Motor neuron (in vitro differentiated cells): ENCODE results near the gene COX8A. TPM values are rescaled to one million over a fixed set of nuclear protein-coding genes. Genes with fewer than 3 reads are reported as not detected.

Experiments used
- ATAC-seq, 8 experiments: fragments of 200-7000 bp; cut with Tn5 transposase; replicated peaks in 6 of 8; 2 replicates each; pipeline ENCODE4 v1.8.0; 2021; ENCODE audit warnings: mild to moderate bottlenecking in 8 of 8, moderate library complexity in 8 of 8
- H3K27ac ChIP-seq, 2 donors: fragments of 250-450 bp; sonication (Bioruptor Pico); 2 replicates each; pipeline ENCODE4 v1.9.0; 2021; ENCODE audit warnings: antibody characterized with exemption in 2 of 2, mild to moderate bottlenecking in 2 of 2, moderate library complexity in 1 of 2
- H3K4me1 ChIP-seq, 2 donors: fragments of 250-450 bp; sonication (Bioruptor Pico); replicated peaks in 1 of 2; 2 replicates each; pipeline ENCODE4 v1.6.1; 2021; ENCODE audit warnings: antibody characterized with exemption in 2 of 2, mild to moderate bottlenecking in 2 of 2, moderate library complexity in 1 of 2
- H3K4me3 ChIP-seq, 5 donors: fragments of 250-450 bp; sonication (Bioruptor Pico); 2 replicates each; pipeline ENCODE4 v1.9.0; 2021; ENCODE audit warnings: antibody characterized with exemption in 5 of 5, mild to moderate bottlenecking in 5 of 5, moderate library complexity in 4 of 5
- WGBS, 10 experiments: fragments of 450-650 bp; shearing (Covaris generic); methylation state at CpG; one replicate each; pipeline ENCODE4 v1.0.0; 2022; 5-methylcytosine and 5-hydroxymethylcytosine counted together
- in situ Hi-C, 9 experiments: fragments of 400-800 bp; cut with MboI; loops; one replicate each; pipeline ENCODE4 v1.15.0; 2021; ENCODE audit warnings: low sequenced_read_pairs in 9 of 9, low pct_unique_long_range_greater_than_20kb in 2 of 9; ENCODE audit not compliant: unreplicated experiment in 9 of 9
- total RNA-seq, 8 experiments: library from RNA; unstranded; fragments of 300-600 nt; gene quantifications; 2 replicates each; pipeline versions ENCODE4 v1.2.3 to v1.2.4, GENCODE V29; 2022

The COX8A gene
- total RNA-seq, 8 experiments from 2014 or later: 475 to 790 (median 563) TPM

- Histone ChIP-seq H3K4me3 (no peak overlapping the region), H3K4me1 (peaks cover 49 to 53% of the 10 kb centered on the region in 2 donors), H3K27ac (no peak overlapping the region)
- WGBS, 10 experiments: 50 to 80% methylated on average over 1 of the region's 8 CpGs; no CpG with 5 or more reads in 8 of the 10 experiments
- ATAC-seq: no peak
- in situ Hi-C loops: no loop called here
Observed at GRCh38 chr11:64018310-64018709, 43.9 kb downstream of the COX8A start.

- 38 to 100% (median 93%) methylated on average over 1 to 5 of the region's 27 CpGs; no CpG with 5 or more reads in 4 of the 10 experiments for WGBS, 10 experiments
- H3K27ac ChIP-seq: no peak overlapping the region
- no peak for ATAC-seq
- H3K4me1 ChIP-seq: peaks cover 42 to 50% of the 10 kb centered on the region in 2 donors
- in situ Hi-C loops: no loop called here
- no peak overlapping the region for H3K4me3 ChIP-seq
Observed at GRCh38 chr11:64019106-64020037, 45.0 kb downstream of the COX8A start.

- WGBS, 10 experiments: 40 to 93% methylated on average over 1 to 3 of the region's 22 CpGs; no CpG with 5 or more reads in 8 of the 10 experiments
- ATAC-seq: peak in 3 of 8 experiments; percentile 1 to 15 (median 7)
- peak overlapping the region in 1 of 2 donors; percentile 15 for H3K27ac ChIP-seq
- no peak overlapping the region for H3K4me3 ChIP-seq
- peaks cover 40 to 48% of the 10 kb centered on the region in 2 donors for H3K4me1 ChIP-seq
- in situ Hi-C loops: no loop called here
Observed at GRCh38 chr11:64020976-64021756, 46.7 kb downstream of the COX8A start.

GRCh38 chr11:64021757-64022093, 47.3 kb downstream of the COX8A start:
- WGBS, 10 experiments: 18% methylated on average over 3 of the region's 10 CpGs; no CpG with 5 or more reads in 9 of the 10 experiments
- H3K4me1 ChIP-seq: peaks cover 36 to 42% of the 10 kb centered on the region in 2 donors
- H3K27ac ChIP-seq: peak overlapping the region in 1 of 2 donors; percentile 15
- no peak overlapping the region for H3K4me3 ChIP-seq
- in situ Hi-C loops: no loop called here
- ATAC-seq: peak in 7 of 8 experiments; percentile 39 to 69 (median 59)

- in situ Hi-C loops: no loop called here
- H3K4me3 ChIP-seq: no peak overlapping the region
- no peak overlapping the region for H3K27ac ChIP-seq
- H3K4me1 ChIP-seq: peaks cover 40 to 45% of the 10 kb centered on the region in 2 donors
- ATAC-seq: peak in 4 of 8 experiments; percentile 7 to 28 (median 12)
- WGBS, 10 experiments: 0 to 100% (median 86%) methylated on average over 1 to 2 of the region's 14 CpGs; no CpG with 5 or more reads in 7 of the 10 experiments
Observed at GRCh38 chr11:64022125-64022784, 47.8 kb downstream of the COX8A start.

GRCh38 chr11:64023712-64024710, 49.6 kb downstream of the COX8A start:
- WGBS, 10 experiments: 78 to 96% (median 83%) methylated on average over 4 to 10 of the region's 20 CpGs; no CpG with 5 or more reads in 3 of the 10 experiments
- in situ Hi-C loops: no loop called here
- Histone ChIP-seq H3K4me1 (peaks cover 56 to 61% of the 10 kb centered on the region in 2 donors), H3K27ac (no peak overlapping the region), H3K4me3 (no peak overlapping the region)
- no peak for ATAC-seq

- 0 to 80% (median 60%) methylated on average over 1 to 2 of the region's 4 CpGs; no CpG with 5 or more reads in 5 of the 10 experiments for WGBS, 10 experiments
- ATAC-seq: peak in 5 of 8 experiments; percentile 1 to 26 (median 16)
Observed at GRCh38 chr11:64025205-64025604, 50.8 kb downstream of the COX8A start.

More at GRCh38 chr11:64025205-64025604, 50.8 kb downstream of the COX8A start:
- peak overlapping the region in 1 of 2 donors; percentile 5 for H3K27ac ChIP-seq
- in situ Hi-C loops: loop anchor here in 1 of 9 experiments (25.0 kb wide), 1 partner anchor 112 kb away; no protein-coding TSS in a partner anchor
- peaks cover 68 to 73% of the 10 kb centered on the region in 2 donors for H3K4me1 ChIP-seq
- H3K4me3 ChIP-seq: no peak overlapping the region

Other genes starting within 250 kb of the COX8A start
- gene ZFTA, start 205.8 kb upstream of the COX8A start, total RNA-seq: 10 to 100 TPM; 22.3 to 81.0 (median 35.1) TPM
- 10 to 100 TPM; 16.6 to 61.5 (median 23.5) TPM for gene SPINDOC, start 161.2 kb upstream of the COX8A start, total RNA-seq
- 10 to 100 TPM in 6 of 8 experiments, 1 to 10 TPM in 2; 9.2 to 36.8 (median 13.6) TPM for gene MARK2, start 135.5 kb upstream of the COX8A start, total RNA-seq
- gene RCOR2, start 57.5 kb upstream of the COX8A start, total RNA-seq: 100 to 1,000 TPM in 1 of 8 experiments, 10 to 100 TPM in 4, 1 to 10 TPM in 3; 5.3 to 134 (median 30.2) TPM
- gene NAA40, start 35.6 kb upstream of the COX8A start, total RNA-seq: 10 to 100 TPM; 11.3 to 39.2 (median 19.5) TPM
- 10 to 100 TPM; 39.8 to 80.0 (median 53.7) TPM for gene OTUB1, start 11.8 kb downstream of the COX8A start, total RNA-seq
- gene FLRT1, start 61.3 kb downstream of the COX8A start, total RNA-seq: 10 to 100 TPM in 1 of 8 experiments, 1 to 10 TPM in 6, under 1 TPM in 1; 0.31 to 10.1 (median 3.6) TPM
- 10 to 100 TPM; 10.2 to 47.7 (median 16.6) TPM for gene MACROD1, start 191.5 kb downstream of the COX8A start, total RNA-seq
- gene STIP1, start 211.6 kb downstream of the COX8A start, total RNA-seq: 100 to 1,000 TPM; 110 to 251 (median 163) TPM
- 1 to 10 TPM in 7 of 8 experiments, under 1 TPM in 1; 0.63 to 3.2 (median 2.2) TPM for gene FERMT3, start 232.1 kb downstream of the COX8A start, total RNA-seq